GM21619 (cell line): ENCODE data around the gene VPS16.
"Not testable (repeated sequence)": the region's sequence is repeated elsewhere in the genome, so short reads cannot be mapped to it uniquely, and the experiment has no call there.

ENCODE experiments used
- ATAC-seq: cut with Tn5 transposase; IDR thresholded peaks from one replicate; pipeline ENCODE4 v1.9.1; 2021; ENCODE audit not compliant: unreplicated experiment

Gene VPS16

DNA sequence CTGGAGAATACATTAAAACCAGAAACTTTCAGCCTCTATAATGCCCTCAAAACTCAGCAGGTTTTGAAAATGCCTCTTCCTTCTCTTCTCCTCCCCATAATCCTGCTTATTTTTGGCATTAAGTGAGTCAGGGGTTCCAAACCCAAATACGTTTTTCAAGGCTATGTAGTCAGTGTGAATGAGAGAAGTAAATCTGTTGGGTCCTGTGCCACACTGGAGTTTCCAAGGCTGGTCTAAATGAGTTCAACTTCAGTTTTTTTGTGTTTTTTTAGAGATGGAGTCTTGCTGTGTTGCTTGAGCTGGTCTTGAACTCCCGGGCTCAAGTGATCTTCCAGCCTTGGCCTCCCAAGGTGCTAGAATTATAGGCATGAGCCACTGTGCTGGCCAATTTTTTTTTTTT is 53.7 kb downstream of the VPS16 start:
- no peak for ATAC-seq

DNA sequence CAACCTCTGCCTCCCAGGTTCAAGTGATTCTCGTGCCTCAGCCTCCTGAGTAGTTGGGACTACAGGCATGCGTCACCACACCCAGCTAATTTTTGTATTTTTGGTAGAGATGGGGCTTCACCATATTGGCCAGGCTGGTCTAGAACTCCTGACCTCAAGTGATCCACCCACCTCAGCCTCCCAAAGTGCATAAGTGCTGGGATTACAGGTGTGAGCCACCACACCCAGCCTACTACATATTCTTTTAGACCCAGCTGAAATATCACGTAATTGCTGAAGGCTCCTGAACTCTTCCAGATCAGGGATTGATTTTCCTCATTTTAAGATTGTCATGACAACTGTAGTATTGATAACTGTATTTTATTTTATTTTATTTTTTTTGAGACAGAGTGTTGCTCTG is 54.6 kb downstream of the VPS16 start:
- not testable (repeated sequence) for ATAC-seq

DNA sequence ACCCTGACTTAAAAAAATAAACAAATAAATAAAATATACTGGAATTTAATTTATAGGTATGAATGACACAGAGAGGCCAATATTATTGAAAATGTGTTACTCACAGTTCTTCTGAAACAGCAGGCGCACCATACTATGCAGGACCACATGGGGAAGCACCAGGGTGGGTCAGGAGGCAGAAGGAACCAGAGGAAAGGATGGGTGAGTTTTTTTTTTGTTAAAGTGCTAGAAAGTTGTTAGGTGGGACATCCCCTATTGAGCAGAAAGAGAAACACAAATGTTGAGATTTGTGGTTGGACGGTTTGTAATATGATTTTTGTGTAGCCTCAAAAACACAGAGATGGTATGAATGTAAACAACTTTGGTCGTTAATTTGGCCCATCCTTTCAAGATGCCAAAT is 58.7 kb downstream of the VPS16 start:
- ATAC-seq: no peak

DNA sequence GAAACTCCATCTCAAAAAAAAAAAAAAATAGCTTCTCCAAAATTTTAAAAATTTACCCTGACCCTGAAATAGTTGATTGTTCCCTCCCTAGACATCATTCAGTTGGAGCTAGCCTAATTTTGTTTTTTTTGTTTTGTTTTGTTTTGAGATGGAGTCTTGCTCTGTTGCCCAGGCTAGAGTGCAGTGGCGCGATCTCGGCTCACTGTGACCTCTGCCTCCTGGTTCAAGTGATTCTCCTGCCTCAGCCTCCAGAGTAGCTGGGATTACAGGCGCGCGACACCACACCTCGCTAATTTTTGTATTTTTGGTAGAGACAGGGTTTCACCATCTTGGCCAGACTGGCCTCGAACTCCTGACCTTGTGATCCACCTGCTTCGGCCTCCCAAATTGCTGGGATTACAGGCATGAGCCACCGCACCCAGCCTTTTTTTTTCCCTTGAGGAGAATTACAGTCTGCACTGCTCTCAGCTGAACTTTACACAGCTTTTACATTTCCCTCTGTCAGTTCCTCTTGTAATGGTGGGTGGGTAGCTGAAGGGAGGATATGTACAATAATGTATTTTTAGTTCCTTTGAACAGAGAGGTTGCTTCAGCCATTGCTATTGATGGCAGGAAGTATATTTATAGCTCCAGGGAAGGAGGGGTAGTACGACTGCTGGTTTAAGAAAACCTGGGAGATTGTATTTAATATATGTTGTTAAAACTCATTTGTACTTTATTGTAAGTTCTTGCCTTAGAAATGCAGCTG is 60.5 kb downstream of the VPS16 start:
- ATAC-seq: no peak

DNA sequence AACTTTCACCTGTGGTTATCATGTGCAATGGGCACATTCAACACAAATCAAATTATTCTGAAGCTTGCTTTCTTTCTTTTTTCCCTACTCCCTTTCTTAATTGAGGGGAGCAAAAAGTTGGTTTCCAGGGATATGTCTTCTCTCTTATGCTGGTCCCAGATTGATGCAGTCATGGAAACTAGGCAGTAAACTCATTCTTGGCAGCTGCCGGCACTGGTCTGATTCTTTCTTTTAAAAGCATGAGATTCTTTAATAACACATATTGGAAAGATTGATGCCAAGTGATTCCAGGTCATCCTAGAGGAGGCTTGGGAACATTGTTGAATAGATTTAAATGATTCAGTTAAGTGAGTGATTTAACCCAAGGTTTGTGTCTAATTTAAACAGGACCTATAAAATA is 61.7 kb downstream of the VPS16 start:
- ATAC-seq: no peak

DNA sequence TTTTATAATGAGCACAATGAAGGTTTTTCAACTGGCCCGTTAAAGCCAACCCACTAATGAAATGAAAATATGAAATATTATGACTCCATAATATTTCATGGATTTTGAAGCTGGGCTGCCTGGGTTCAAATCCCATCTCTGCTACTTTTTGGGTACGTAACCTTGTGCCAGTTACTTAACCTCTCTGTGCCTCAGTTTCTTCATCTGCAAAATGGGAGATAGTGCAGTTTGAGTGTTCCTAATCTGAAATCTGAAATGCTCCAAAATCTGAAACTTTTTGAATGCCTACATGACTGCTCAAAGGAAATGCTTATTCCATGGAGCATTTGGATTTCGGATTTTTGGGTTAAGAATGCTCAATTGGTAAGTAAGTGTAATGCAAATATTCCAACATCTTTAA is 62.3 kb downstream of the VPS16 start:
- no peak for ATAC-seq

DNA sequence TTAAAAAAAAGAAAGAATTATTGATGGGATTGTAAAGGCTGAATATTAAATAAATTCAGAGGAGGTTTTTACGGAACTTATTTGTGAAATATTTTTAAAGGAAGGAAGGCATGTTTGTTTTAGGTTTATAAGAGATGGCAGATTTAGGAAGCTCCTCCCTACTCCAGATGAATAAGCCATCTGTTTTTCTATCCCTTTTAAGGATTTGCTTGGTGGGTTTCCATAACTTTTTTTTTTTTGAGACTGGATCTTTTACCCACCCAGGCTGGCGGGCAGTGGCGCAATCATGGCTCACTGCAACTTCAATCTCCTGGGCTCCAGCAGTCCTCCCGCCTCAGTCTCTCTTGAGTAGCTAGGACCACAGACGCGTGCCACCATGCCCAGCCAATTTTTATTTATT is 63.1 kb downstream of the VPS16 start:
- no peak for ATAC-seq

DNA sequence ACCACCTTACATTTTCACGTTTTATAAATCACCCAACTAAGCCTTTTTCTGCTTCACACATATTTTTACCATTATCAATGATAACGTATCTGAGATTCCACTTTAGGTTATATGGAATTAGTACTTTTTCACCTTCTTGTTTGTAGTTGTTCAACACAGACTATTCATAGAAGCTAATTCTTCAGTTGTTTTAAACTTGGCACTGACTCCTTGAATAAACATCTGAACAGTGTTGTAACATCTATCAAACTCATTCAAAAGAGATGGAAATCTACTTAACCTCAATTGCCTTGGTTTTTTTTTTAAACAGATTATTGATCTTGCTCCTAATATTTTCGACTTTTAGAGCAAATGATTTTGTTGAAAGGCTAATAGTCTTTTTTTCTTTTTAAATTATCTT is 67.0 kb downstream of the VPS16 start:
- ATAC-seq: no peak

DNA sequence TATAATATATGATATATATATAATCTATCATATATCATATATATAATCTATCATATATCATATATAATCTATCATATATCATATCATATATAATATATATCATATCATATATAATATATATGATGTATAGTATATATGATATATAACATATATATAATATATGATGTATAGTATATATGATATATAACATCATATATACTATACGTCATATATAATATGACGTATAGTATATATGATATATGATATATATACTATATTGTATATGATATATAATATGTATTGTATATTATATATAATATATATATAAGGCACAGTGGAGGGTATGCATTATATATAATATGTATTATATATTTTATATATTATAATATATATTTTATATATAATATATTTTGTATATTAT is 69.4 kb downstream of the VPS16 start:
- no peak for ATAC-seq

DNA sequence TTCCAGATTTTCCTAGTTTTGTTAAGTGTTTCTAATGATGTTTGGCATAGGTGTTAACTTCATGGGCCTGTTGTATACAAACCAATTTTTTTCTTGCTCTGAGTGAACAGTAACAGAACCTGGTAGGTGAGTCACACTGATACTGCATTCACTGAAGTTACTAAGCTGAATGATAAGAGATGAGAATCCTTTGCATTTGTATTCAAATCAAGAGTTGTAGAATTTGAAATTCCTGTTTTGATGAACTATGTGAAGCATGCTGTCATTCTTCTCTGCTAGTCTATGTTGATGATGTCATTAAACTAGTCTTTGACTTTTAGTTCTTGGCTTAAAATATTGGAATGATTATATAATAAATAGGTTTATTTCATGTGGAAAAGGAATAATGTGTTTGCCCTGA is 70.7 kb downstream of the VPS16 start:
- no peak for ATAC-seq

DNA sequence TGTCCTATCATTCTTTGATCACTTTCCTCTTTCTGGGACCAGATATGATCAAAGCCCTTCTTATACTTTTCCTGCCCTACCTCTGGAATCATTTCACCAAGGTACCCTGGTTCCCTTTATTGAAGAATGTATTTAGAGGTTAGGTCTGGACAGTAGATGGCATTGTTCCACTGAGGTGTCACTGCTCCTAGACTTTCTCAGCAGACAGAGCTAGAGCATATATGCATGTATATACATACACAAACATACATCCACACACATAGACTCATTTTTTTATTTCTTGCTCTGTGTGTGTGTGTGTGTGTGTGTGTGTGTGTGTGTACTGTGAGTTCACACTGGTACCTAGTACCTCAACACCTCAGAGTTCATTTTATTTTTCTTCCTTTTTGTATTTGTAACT is 73.6 kb downstream of the VPS16 start:
- ATAC-seq: no peak
